Calu3 (cell line): ENCODE results near the gene B4GALT1. TPM values are rescaled to one million over a fixed set of nuclear protein-coding genes. Genes with fewer than 3 reads are reported as not detected.

ENCODE experiments used
- Bru-seq: library from RNA; stranded (reverse); fragments of 400-500 nt; gene quantifications from one replicate; lab custom pipeline; 2021; lab: Mats Ljungman, UMichigan
- BruChase-seq, 2 experiments: library from RNA; stranded (reverse); fragments of 400-500 nt; gene quantifications; one replicate each; lab custom pipeline; 2021; lab: Mats Ljungman, UMichigan
- BruUV-seq: library from RNA; stranded (reverse); fragments of 400-500 nt; replicated peaks from 2 replicates; lab custom pipeline; 2021; lab: Mats Ljungman, UMichigan
- CTCF ChIA-PET: fragments of 300-600 bp; sonication (Branson Sonifier 250); formaldehyde crosslinking; loops from one replicate; lab custom pipeline; 2022; ENCODE audit warnings: antibody characterized with exemption; lab: Charles Lee
- DNase-seq: peaks from one replicate; pipeline ENCODE4 v3.0.0; 2022
- H3K27ac Mint-ChIP-seq: one replicate; pipeline ENCODE4 v1.8.0; 2022; ENCODE audit warnings: mixed read lengths; ENCODE audit not compliant: unreplicated experiment
- H3K27me3 Mint-ChIP-seq: one replicate; pipeline ENCODE4 v1.8.0; 2022; ENCODE audit warnings: mixed read lengths; ENCODE audit not compliant: unreplicated experiment
- H3K36me3 Mint-ChIP-seq: one replicate; pipeline ENCODE4 v1.8.0; 2022; ENCODE audit warnings: mild to moderate bottlenecking, moderate library complexity, mixed read lengths; ENCODE audit not compliant: insufficient read depth, unreplicated experiment
- H3K4me1 Mint-ChIP-seq: one replicate; pipeline ENCODE4 v1.8.0; 2022; ENCODE audit warnings: mild to moderate bottlenecking, low read depth, mixed read lengths; ENCODE audit not compliant: unreplicated experiment
- H3K4me3 Mint-ChIP-seq: one replicate; pipeline ENCODE4 v1.8.0; 2022; ENCODE audit warnings: mild to moderate bottlenecking, low read depth, moderate library complexity, mixed read lengths; ENCODE audit not compliant: unreplicated experiment
- H3K9me3 Mint-ChIP-seq: one replicate; pipeline ENCODE4 v1.8.0; 2022; ENCODE audit warnings: low read depth, mixed read lengths; ENCODE audit not compliant: unreplicated experiment
- CTCF ChIP-seq: fragments of 200-600 bp; IDR thresholded peaks from one replicate; pipeline ENCODE4 v1.8.0; 2022; ENCODE audit warnings: antibody characterized with exemption; ENCODE audit not compliant: unreplicated experiment
- intact Hi-C: fragments of 100-400 bp; cut with micrococcal nuclease; formaldehyde crosslinking; loops from one replicate; pipeline ENCODE4 v1.10.0; 2022; ENCODE audit not compliant: unreplicated experiment
- long read RNA-seq: library from polyadenylated mRNA; stranded (forward); transcript quantifications from one replicate; pipeline ENCODE4 v2.0.0, GENCODE V29; 2022
- total RNA-seq: library from RNA; stranded (reverse); gene quantifications from 2 replicates; pipeline ENCODE4 v1.2.3, GENCODE V29; 2022

The B4GALT1 gene
- total RNA-seq (69.5 and 71.1 TPM in 2 replicates), Bru-seq, nascent RNA (percentile 78 among the genes with signal in this experiment), BruChase-seq, experiment 1, labeled RNA remaining after a 6-hour chase (percentile 86 among the genes with signal in this experiment), BruChase-seq, experiment 2, labeled RNA remaining after a 2-hour chase (percentile 73 among the genes with signal in this experiment)
- long read RNA-seq, full-length matches to known transcripts, result 21 of 37 reads
- long read RNA-seq, partial matches to known transcripts, result 4 of 37 reads
- long read RNA-seq, other reads (novel, unspliced or antisense), result 12 of 37 reads

GRCh38 chr9:33167084-33167971 lies at the start of gene B4GALT1:
Gene B4GALT1, minus strand, starts transcription at chr9:33167336. Its CDS starts 167 bp downstream, at chr9:33167169.
- CTCF ChIA-PET, result interaction anchor here (0.6 to 0.7 kb wide), 3 partner anchors 66 to 612 kb away, joined by 3 to 4 read pairs (median 3); no protein-coding TSS in a partner anchor
- no peaks in the 10 kb centered on the region for H3K9me3 Mint-ChIP-seq
- intact Hi-C loops, result no loop called here
- peak within 1 kb of the TSS; percentile 87 for H3K4me3 Mint-ChIP-seq
- peaks cover 43% of the 10 kb centered on the region for H3K36me3 Mint-ChIP-seq
- BruUV-seq, result TSS peak; percentile 56
- H3K4me1 Mint-ChIP-seq, result peaks cover 49% of the 10 kb centered on the region
- peak; percentile 92 for DNase-seq
- H3K27ac Mint-ChIP-seq, result peak within 1 kb of the TSS; percentile 84
- H3K27me3 Mint-ChIP-seq, result no peaks in the 10 kb centered on the region
- no peak for TF ChIP-seq CTCF

GRCh38 chr9:33211695-33212393 lies 44.7 kb upstream of the B4GALT1 start:
- peaks cover 26% of the 10 kb centered on the region for H3K4me1 Mint-ChIP-seq
- peaks cover 5% of the 10 kb centered on the region for H3K36me3 Mint-ChIP-seq
- peak; percentile 36 for DNase-seq
- no TSS peak for BruUV-seq
- no peak overlapping the region for H3K27ac Mint-ChIP-seq
- intact Hi-C loops, result no loop called here
- no peaks in the 10 kb centered on the region for H3K9me3 Mint-ChIP-seq
- H3K27me3 Mint-ChIP-seq, result no peaks in the 10 kb centered on the region
- H3K4me3 Mint-ChIP-seq, result no peak overlapping the region
- CTCF ChIA-PET, result no interaction called here
- no peak for TF ChIP-seq CTCF

GRCh38 chr9:33210006-33210715 lies 43.0 kb upstream of the B4GALT1 start:
- no peak overlapping the region for H3K27ac Mint-ChIP-seq
- H3K9me3 Mint-ChIP-seq, result no peaks in the 10 kb centered on the region
- H3K36me3 Mint-ChIP-seq, result peaks cover 5% of the 10 kb centered on the region
- no peak for TF ChIP-seq CTCF
- intact Hi-C loops, result no loop called here
- DNase-seq, result no peak
- no peak overlapping the region for H3K4me3 Mint-ChIP-seq
- H3K4me1 Mint-ChIP-seq, result peaks cover 26% of the 10 kb centered on the region
- no TSS peak for BruUV-seq
- CTCF ChIA-PET, result no interaction called here
- peaks cover 4% of the 10 kb centered on the region for H3K27me3 Mint-ChIP-seq
